ENCODE measurements around the gene CTNNA3. TPM values are rescaled to one million over a fixed set of nuclear protein-coding genes. Genes with fewer than 3 reads are reported as not detected.

CTNNA3 gene
- total RNA-seq, 4 donors from 2014 or later = under 0.01 to 0.38 (median 0.27) TPM

GRCh38 chr10:66877361-66877760, 818.6 kb downstream of the CTNNA3 start:
- no peak for TF ChIP-seq CTCF (IDR thresholded peaks at IDR 0.05; ENCODE audit: low read depth)

- no peak for TF ChIP-seq CTCF (IDR thresholded peaks at IDR 0.05; ENCODE audit: low read depth)
Observed at GRCh38 chr10:66869635-66870034, 826.4 kb downstream of the CTNNA3 start.

- TF ChIP-seq CTCF (IDR thresholded peaks at IDR 0.05; ENCODE audit: low read depth) = no peak
Observed at GRCh38 chr10:66862687-66863258, 833.2 kb downstream of the CTNNA3 start.

GRCh38 chr10:66860376-66860945, 835.5 kb downstream of the CTNNA3 start:
- no peak for TF ChIP-seq CTCF (IDR thresholded peaks at IDR 0.05; ENCODE audit: low read depth)

GRCh38 chr10:66852811-66853210, 843.2 kb downstream of the CTNNA3 start:
- TF ChIP-seq CTCF (IDR thresholded peaks at IDR 0.05; ENCODE audit: low read depth) = no peak

- no peak for TF ChIP-seq CTCF (IDR thresholded peaks at IDR 0.05; ENCODE audit: low read depth)
Observed at GRCh38 chr10:66848856-66849255, 847.1 kb downstream of the CTNNA3 start.

GRCh38 chr10:66844176-66844942, 851.6 kb downstream of the CTNNA3 start:
- no peak for TF ChIP-seq CTCF (IDR thresholded peaks at IDR 0.05; ENCODE audit: low read depth)

Data from subcutaneous adipose tissue (tissue), 4 donors.